GM19240 (cell line): ENCODE results near the gene FKBP3.
"Not testable (repeated sequence)": the region's sequence is repeated elsewhere in the genome, so short reads cannot be mapped to it uniquely, and the experiment has no call there.

Source experiments
- DNase-seq: peaks from one replicate; pipeline ENCODE4 v3.0.0; 2011; ENCODE audit warnings: low spot score; ENCODE audit not compliant: insufficient read length

FKBP3 gene

DNA sequence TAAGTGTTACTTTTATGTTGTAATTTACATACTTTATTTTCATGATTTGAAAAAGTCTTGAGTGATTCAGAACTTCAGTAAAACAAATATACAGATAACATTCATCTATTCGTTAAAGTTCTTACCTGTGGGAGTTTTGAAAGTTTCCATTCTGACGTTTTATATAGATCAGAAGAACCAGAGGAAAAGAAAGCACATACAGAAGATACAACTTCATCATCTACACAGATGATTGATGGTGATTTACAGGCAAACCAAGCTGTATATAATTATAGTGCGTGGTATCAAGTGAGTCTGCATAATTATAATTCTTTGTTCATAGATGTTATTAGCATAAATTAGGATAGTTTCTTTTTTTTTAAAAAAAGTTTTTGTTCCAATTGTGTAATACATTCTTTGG lies 20.0 kb downstream of the FKBP3 start:
- no peak for DNase-seq

DNA sequence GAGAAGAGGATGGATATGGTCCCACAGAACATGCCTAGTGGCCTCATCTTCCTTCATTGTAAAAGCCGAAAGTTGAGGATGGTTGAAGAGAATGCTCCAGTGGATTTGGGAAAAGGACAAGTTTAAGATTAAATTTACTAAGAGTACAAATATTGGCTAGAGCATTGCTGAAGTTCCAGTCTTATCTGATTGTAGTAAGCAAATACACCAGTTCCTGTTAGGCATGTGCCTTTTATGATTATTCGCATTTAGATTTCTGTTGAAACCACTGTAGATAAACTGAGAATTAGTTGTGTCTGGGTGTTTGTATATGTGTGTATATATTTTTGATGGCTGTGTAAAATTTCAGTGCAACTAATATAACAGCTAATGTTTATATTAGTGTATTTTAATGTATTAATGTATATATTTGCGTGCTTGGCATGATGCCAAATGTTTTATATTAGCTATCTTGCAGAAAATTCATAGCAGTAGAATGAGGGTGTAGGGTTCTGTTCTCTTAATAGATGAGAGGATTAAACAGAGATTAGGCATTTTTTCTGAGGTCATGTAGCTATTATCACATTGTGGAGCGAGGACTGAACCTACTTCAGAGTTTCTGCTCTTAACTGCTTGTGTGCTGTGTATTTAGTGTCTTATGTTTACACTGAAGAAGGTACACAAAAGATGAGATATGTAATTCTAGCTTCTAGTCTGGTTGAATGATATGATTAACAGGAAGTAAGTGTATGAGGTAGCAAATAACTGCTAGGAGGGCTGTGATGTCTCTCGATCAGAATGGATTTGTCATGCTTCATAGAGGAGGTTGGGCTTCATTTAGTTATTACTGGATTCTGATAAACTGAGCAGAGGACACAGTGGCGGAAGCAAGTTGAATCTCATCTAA lies 21.1 kb downstream of the FKBP3 start:
- DNase-seq = no peak

DNA sequence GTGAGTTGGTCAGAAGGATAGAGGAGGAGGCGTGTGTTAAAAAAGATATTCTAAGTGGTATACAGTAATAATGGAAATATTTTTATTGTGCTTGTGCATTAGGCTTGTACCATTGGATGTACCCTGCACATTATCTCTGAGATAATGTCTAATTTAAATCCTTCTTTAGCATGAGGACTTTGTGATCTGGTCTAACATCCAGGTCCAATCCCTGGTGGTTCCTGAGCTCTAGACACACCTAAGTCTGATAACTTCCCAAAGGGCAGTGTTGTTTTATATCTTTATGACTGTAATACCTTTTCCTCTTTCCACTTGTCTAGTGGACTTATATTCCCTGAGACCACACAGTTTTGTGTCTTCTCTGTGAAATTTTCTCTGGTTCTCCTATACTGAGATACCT lies 29.7 kb downstream of the FKBP3 start:
- DNase-seq = no peak

DNA sequence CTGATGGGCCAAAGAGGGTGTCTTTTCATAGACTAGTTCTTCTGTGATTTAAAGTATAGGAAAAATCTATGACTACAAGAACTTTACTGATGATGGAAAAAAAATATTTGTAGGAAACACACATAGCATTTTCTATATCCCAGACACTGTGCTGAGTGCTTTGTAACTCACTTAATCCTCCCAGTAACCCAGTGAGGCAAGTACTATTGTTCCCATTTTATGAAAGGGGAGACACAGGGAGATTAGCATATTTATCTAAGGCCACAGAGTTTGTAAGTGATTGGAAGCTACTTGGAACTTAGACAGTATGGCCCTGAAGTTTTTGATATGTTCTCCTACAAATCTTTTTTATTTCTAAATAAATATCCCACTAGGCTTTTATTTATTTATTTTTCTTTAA lies 30.5 kb downstream of the FKBP3 start:
- no peak for DNase-seq

DNA sequence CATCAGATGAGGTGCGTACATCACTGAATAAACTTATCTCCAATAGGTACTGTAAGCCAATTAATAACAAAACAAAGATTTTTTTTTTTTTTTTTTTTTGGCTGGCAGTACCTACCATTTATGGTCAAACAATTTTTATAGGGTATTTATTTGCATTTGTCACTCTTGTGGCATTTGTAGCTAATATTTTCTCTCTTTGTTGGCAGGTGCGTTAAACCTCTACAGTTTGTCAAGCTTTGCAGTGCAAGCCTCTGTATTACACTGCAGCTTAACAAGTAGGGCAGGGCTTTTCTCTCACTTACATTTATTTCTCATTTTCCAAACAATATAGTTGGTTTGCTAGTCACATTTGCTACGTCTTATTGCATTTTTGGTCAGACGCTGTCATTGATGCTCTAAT lies 38.1 kb downstream of the FKBP3 start:
- no peak for DNase-seq

DNA sequence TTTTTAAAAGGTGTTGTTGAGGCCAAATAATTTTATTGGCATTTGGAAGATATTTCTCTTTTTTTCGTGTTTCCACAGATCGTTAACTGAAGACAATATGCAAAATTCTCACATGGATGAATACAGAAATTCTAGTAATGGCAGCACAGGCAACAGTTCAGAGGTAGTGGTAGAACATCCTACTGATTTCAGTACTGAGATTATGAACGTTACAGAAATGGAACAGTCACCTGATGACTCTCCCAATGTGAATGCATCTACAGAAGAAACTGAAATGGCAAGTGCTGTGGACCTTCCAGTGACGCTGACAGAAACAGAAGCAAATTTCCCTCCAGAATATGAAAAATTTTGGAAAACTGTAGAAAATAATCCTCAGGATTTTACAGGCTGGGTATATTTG lies 39.1 kb downstream of the FKBP3 start:
- DNase-seq = no peak

DNA sequence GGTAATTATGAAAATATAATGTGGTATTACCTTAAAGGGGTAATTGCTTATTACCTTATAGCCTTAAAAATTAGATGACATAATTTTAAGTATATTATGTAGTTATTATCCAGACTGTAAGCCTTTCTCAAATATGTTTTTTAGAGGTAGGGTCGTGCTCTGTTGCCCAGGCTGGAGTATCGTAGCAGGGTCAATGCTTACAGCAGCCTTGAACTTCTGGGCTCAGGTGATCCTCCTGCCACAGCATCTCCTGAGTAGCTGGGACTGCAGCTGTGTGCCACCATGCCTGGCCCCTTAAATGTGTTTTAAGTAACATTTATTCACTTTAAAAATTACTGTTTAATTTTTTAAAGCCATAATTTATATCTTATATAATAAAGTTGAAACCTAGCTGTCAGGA lies 40.0 kb downstream of the FKBP3 start:
- DNase-seq = no peak

DNA sequence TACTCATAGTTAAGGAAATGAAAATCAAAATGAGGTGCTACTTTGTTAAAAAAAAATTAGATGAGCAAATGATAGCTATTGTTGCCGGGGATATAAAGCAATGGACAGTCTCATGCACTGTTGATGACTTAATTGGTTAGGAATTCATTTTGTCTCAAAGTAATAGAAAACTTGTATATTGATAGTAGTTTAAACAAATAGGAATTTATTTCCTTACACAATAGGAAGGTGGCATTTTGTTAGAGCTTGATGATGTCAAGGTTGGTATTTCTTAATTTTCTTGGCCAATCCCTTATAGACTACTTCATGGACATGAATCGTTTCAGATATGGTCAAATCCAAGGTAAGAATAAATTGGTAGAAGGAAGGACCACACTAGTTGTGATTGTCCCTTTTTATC lies 42.6 kb downstream of the FKBP3 start:
- no peak for DNase-seq

DNA sequence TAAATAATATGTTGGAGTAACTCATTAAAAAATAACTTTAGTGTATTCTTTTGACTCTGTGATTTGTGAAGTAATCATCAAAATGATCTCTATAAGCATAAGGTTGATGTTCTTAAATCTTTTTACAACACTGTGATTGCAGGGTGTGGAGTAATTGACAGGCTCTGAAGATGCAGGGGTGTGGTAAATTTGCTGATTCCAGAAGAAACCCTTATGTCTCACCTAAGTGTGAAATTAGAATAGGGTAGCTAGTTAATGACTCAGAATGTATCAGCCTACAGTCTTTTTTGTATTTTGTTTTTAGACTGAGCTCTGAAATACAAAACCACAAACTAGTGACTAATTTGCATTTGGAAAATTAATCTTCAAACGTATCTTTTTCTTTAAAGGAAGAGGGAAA lies 44.5 kb downstream of the FKBP3 start:
- DNase-seq = no peak

DNA sequence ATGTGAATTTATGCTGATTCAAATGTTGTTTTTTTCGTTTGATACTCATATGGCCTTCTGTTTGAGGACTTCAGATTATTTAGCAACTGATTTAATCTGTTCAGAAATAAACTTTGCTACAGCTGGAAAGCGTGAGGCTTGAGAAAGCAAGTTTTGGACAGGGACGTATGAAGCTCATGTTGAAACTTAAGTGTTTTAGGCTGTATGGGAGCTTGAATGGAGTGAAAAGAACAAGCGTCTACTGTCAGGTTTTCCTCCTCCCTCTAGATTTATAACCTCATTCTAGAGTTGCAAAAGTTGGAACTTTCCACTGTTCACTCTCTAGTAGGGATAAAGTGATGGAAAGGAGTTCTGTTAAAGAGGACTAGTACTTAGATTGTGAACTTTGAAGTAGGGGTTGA lies 49.3 kb downstream of the FKBP3 start:
- DNase-seq = no peak

DNA sequence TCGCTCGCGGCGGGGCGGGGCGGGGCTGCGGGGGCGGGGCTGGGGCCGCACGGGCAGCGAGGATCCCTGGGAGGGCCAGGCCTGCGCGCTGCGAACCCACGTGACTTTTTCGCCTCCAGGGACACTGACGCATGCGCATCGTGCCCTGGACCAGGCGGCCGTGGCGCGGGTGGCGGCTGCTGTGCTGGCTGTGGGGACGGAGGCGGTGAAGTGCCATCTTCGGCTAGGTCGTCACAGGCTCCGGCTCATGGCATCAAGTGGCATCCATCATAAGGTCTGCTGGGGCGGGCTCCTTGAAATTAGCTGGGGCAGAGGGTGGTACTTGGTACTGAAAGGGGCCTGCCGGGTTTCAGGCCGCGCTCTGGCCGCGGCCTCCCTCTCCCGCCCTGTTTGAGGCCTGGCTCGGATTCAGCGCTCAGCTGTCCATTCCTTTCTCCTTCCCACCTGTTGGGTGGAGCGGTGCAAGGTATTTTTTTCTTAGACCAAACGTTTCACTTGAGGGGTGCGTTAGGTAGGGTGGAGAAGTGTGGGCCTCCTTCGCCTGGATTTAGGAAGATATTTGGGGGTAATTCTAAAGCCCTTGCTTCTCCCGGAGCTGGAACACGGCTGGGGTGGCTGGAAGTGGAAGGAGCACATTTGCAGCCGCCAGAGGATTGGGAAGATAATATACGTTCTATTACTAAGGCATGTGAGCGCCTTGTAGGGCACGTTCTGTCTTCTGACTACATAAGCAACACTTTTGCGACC lies 50.1 kb downstream of the FKBP3 start, which contains the start of gene PRPF39:
TSS of gene PRPF39 (plus strand) at position 141 of the 747 bp plus-strand sequence. CDS start 11,124 bp downstream, outside the sequence.
- peak; percentile 93 for DNase-seq

DNA sequence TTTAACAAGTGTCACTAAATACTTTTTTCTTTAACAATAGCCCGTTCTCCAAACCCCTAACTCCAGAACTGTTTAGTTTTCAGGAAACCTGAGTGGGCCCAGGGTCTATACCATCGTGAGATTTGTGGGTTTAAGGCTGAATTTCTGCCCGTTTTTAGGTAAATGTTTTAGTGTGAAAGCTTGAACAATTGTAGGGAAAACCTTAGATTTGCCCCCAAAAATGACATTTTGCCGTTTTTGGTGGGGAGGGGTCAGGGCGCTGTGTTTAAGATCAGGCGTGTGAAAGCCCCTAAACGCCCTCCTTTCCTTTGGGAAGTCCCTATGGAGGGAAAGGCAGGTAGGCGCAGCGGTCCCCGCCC lies 50.7 kb downstream of the FKBP3 start:
- no peak for DNase-seq

DNA sequence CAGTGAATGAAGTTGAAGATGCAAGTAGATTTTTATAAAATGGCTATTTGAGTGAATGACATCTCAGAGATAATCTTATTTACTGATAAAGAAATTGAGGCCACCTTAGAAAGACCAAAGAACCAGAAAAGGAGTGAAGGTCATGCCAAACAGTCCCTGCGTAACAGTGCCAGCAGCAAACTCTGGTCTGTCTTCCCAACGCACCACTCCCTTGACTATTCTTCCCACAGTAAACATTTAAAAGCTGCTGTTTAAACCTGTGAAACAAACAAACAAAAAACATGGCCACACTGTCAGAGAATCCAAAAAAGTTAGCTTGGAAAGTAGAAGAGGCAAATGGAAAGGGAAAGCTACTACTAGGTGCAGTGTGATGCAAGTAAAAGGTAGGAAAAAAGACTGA lies 51.9 kb downstream of the FKBP3 start:
- no peak for DNase-seq

DNA sequence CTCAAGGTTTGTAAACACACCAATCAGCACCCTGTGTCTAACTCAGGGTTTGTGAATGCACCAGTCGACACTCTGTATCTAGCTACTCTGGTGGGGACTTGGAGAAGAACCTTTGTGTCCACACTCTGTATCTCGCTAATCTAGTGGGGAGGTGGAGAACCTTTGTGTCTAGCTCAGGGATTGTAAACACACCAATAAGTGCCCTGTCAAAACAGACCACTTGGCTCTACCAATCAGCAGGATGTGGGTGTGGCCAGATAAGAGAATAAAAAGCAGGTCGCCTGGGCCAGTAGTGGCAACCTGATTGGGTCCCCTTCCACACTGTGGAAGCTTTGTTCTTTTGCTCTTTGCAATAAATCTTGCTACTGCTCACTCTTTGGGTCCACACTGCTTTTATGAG lies 53.2 kb downstream of the FKBP3 start:
- not testable (repeated sequence) for DNase-seq

DNA sequence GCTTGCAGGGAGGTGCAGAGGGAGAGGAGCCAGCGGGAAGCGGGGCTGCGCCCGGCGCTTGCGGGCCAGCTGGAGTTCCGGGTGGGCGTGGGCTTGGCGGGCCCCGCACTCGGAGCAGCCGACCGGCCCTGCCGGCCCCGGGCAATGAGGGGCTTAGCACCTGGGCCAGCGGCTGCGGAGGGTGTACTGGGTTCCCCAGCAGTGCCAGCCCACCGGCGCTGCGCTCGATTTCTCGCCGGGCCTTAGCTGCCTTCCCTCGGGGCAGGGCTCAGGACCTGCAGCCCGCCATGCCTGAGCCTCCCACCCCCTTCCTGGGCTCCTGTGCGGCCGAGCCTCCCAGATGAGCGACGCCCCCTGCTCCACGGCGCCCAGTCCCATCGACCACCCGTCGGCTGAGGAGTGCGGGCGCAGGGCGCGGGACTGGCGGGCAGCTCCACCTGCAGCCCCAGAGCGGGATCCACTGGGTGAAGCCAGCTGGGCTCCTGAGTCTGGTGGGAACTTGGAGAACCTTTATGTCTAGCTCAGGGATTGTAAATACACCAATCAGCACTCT lies 53.8 kb downstream of the FKBP3 start:
- not testable (repeated sequence) for DNase-seq

DNA sequence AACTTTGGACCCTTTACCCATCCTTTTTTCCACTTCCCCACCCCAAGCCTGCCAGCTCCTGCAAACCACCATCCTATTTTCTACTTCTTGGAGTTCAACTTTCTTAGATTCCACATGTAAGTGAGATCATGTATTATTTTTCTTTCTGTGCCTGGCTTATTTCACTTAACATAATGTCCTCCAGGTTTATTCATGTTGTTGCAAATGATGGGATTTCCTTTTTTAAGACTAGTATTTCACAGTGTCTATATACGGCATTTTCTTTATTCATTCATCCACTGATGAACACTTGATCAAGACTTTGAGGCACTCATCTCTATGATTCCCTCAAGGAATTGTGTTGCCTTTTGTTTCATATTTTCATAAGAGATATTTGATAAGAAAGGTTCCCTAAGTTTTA lies 56.0 kb downstream of the FKBP3 start:
- no peak for DNase-seq

DNA sequence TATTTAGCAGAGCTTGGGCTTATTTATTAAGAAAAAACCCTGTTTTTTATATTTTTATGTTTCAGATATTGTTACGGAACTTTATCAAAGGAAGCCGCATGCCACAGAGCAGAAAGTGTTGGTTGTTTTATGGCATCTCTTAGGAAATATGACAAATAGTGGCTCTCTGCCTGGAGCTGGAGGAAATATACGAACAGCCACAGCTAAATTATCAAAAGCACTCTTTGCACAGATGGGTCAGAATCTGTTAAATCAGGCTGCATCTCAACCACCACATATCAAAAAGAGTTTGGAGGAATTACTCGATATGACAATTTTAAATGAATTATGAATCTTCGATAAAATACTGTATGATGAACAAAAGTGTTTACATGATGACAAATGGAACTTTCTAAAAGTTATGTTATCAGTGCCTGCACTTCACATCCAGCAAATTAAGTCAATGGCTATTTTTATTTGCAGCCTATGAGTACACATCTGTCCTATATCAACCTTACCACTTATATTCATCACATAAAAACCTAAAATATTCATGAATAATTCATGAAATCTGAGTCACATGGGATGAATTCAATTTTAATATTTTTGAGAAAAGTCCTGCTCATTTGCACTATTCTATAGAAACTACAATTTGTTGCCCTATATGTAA lies 60.9 kb downstream of the FKBP3 start:
- no peak for DNase-seq

DNA sequence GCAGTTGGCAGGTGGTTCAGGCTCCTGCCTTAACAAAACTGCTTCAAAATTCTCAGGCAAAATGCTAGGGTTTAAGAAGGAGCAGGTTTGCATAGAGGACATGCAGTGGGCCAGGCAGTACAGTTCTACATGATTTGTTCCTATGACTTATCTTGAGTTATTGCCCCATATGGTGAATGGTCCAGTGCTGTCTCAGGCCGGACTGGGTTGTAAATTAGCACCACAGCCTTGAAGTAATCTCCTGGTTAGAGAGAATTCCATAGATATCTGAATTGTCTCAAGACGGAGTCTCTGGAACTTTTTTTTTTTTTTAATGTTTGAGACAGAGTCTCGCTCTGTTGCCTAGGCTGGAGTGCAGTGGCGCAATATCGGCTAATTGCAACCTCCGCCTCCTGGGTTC lies 62.2 kb downstream of the FKBP3 start:
- no peak for DNase-seq

DNA sequence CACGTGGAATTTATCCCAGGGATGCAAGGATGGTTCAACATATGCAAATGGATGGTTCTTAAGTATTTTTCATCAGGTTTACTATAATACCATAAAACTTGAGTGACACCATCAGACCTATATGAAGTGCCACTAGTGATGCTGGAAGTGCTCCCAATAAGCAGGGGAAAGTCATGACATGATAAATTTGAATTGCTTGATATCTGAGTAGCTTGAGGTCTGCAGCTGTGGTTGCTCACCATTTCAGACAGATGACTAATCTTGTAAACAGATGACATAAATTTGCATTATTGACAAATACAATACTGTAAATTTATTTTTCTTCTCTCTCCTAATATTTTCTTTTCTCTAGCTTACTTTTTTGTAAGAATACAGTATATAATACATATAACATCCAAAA lies 64.1 kb downstream of the FKBP3 start:
- DNase-seq = no peak

DNA sequence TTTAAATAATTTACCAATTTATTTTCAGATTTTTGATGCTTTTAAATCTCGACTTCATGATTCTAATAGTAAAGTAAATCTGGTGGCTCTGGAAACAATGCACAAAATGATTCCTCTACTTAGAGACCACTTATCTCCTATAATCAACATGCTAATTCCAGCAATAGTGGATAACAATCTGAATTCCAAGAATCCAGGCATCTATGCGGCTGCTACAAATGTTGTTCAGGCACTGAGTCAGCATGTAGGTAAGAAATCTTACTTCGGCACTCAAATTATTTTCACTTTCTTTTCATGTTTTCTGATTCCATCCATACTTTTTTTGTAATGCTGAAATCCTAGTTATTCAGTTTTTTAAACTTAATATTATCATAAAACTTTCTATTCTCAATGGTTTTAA lies 65.9 kb downstream of the FKBP3 start:
- DNase-seq = no peak

DNA sequence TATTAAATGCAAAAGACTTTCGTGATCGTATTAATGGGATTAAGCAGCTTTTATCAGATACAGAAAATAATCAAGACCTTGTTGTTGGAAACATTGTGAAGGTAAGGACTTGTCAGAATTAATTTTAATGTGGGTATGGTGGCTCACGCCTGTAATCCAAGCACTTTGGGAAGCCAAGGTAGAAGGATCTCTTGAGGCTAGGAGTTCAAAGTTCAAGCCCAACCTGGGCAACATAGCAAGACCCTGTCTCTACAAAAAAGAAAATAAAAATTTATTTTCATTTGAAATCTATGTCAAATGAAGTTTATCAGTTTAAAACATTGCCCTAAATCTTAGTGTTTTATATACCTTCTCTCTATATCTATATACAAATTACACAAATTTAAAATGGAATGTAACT lies 67.6 kb downstream of the FKBP3 start:
- DNase-seq = no peak

DNA sequence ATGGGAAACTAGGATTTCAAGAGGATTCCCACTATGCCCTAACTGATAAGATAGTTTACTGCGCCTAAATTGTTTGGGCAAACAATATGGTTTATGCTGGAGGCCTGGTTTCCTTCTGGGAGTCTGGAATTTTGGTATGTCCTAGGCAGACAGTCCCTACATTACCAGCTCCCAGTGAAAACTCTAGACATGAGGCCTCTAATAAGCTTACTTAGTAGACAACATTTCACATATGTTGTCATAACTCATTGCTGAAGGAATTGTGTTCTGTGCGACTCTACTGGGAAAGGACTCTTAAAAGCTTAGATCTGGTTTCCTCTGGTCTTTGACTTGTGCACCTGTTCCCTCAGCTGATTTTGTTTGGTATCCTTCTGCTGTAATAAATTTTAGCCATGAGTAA lies 68.3 kb downstream of the FKBP3 start:
- DNase-seq = no peak
